MM.1S (cell line): ENCODE results near the gene NPC1L1.

Experiments
- EZH2 ChIP-seq: fragments of 300-600 bp; sonication (generic); optimal IDR thresholded peaks from 2 replicates; pipeline ENCODE3; 2017; ENCODE audit warnings: low read depth, mild to moderate bottlenecking, antibody characterized with exemption, low read length, mixed read lengths
- TF ChIP-seq, protein P1 (sequence below): fragments of 300-600 bp; sonication (generic); IDR thresholded peaks from 2 replicates; pipeline ENCODE4 v1.5.1; 2016; ENCODE audit warnings: antibody characterized with exemption, low read length, mixed read lengths

DNA sequence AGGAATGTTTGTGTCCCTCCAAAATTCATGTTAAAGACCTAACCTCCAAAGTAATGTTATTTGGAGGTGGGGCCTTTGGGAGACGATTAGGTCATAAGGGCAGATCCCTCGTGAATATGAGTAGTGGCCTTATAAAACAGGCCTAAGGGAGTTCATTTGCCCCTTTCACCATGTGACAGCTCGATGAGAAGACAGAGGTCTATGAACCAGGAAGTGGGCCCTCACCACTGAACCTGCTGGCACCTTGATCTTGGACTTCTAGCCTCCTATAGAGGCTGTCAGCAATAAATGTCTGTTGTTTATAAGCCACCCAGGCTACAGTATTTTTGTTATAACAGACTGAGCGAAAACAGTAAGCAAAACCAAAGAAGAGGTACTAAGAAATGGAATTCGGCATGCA is 64.8 kb downstream of the NPC1L1 start:
- TF ChIP-seq, protein P1, sequence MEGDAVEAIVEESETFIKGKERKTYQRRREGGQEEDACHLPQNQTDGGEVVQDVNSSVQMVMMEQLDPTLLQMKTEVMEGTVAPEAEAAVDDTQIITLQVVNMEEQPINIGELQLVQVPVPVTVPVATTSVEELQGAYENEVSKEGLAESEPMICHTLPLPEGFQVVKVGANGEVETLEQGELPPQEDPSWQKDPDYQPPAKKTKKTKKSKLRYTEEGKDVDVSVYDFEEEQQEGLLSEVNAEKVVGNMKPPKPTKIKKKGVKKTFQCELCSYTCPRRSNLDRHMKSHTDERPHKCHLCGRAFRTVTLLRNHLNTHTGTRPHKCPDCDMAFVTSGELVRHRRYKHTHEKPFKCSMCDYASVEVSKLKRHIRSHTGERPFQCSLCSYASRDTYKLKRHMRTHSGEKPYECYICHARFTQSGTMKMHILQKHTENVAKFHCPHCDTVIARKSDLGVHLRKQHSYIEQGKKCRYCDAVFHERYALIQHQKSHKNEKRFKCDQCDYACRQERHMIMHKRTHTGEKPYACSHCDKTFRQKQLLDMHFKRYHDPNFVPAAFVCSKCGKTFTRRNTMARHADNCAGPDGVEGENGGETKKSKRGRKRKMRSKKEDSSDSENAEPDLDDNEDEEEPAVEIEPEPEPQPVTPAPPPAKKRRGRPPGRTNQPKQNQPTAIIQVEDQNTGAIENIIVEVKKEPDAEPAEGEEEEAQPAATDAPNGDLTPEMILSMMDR, result no peak
- TF ChIP-seq EZH2, result no peak
